Astrocyte (in vitro differentiated cells and primary cell): ENCODE results near the gene COA8. TPM values are rescaled to one million over a fixed set of nuclear protein-coding genes. Genes with fewer than 3 reads are reported as not detected.

Experiments used
- DNase-seq: peaks from one replicate; pipeline ENCODE4 v3.0.0-alpha.2; 2010; ENCODE audit warnings: low read depth
- FAIRE-seq: peaks from 2 replicates; lab custom pipeline; 2011; peaks lifted over from hg19 to GRCh38; lab: Jason Lieb, UNC
- H2AFZ ChIP-seq: 2 replicates; pipeline ENCODE4 v1.6.0; 2012; ENCODE audit warnings: low read depth, low read length, inconsistent platforms
- H3K27ac ChIP-seq: 2 replicates; pipeline ENCODE4 v1.5.1; 2011; ENCODE audit warnings: low read depth, low read length, inconsistent platforms
- H3K27me3 ChIP-seq: 2 replicates; pipeline ENCODE4 v1.6.0; 2011; ENCODE audit warnings: low read length, inconsistent platforms; ENCODE audit not compliant: insufficient read depth
- H3K36me3 ChIP-seq: 2 replicates; pipeline ENCODE4 v1.5.1; 2011; ENCODE audit warnings: low read length, inconsistent platforms; ENCODE audit not compliant: insufficient read depth
- H3K4me1 ChIP-seq: 2 replicates; pipeline ENCODE4 v1.5.1; 2011; ENCODE audit warnings: low read length, inconsistent platforms; ENCODE audit not compliant: insufficient read depth
- H3K4me2 ChIP-seq: 2 replicates; pipeline ENCODE4 v1.6.0; 2012; ENCODE audit warnings: low read length, inconsistent platforms
- H3K4me3 ChIP-seq: 2 replicates; pipeline ENCODE4 v1.5.1; 2011; ENCODE audit warnings: low read depth, mild to moderate bottlenecking, low read length, inconsistent platforms; ENCODE audit not compliant: insufficient read depth
- H3K79me2 ChIP-seq: 2 replicates; pipeline ENCODE4 v1.6.0; 2012; ENCODE audit warnings: mild to moderate bottlenecking, low read length, inconsistent platforms; ENCODE audit not compliant: insufficient read depth
- H3K9ac ChIP-seq: 2 replicates; pipeline ENCODE4 v1.6.0; 2012; ENCODE audit warnings: mild to moderate bottlenecking, low read length, inconsistent platforms
- H3K9me3 ChIP-seq: 2 replicates; pipeline ENCODE4 v1.5.1; 2012; ENCODE audit warnings: low read depth, mild to moderate bottlenecking, low read length, inconsistent platforms; ENCODE audit not compliant: insufficient read depth
- H4K20me1 ChIP-seq: 2 replicates; pipeline ENCODE4 v1.6.0; 2012; ENCODE audit warnings: low read length, inconsistent platforms; ENCODE audit not compliant: insufficient read depth
- H3K27ac Mint-ChIP-seq: one replicate; pipeline ENCODE4 v1.8.0; 2021; ENCODE audit warnings: mild to moderate bottlenecking, mixed read lengths; ENCODE audit not compliant: unreplicated experiment
- H3K27me3 Mint-ChIP-seq: one replicate; pipeline ENCODE4 v1.8.0; 2021; ENCODE audit warnings: low read depth, mixed read lengths; ENCODE audit not compliant: unreplicated experiment
- H3K36me3 Mint-ChIP-seq: one replicate; pipeline ENCODE4 v1.8.0; 2021; ENCODE audit warnings: low read depth, mixed read lengths; ENCODE audit not compliant: unreplicated experiment
- H3K4me1 Mint-ChIP-seq: one replicate; pipeline ENCODE4 v1.8.0; 2021; ENCODE audit warnings: low read depth, mixed read lengths; ENCODE audit not compliant: unreplicated experiment
- H3K4me3 Mint-ChIP-seq: one replicate; pipeline ENCODE4 v1.8.0; 2021; ENCODE audit warnings: mild to moderate bottlenecking, moderate library complexity, mixed read lengths; ENCODE audit not compliant: unreplicated experiment
- H3K9me3 Mint-ChIP-seq: one replicate; pipeline ENCODE4 v1.8.0; 2021; ENCODE audit warnings: mild to moderate bottlenecking, mixed read lengths; ENCODE audit not compliant: unreplicated experiment
- CTCF ChIP-seq: IDR thresholded peaks from 2 replicates; pipeline ENCODE4 v1.5.1; 2011; ENCODE audit warnings: low read depth, mild to moderate bottlenecking, inconsistent platforms, low read length, moderate library complexity; ENCODE audit not compliant: insufficient read depth
- EZH2 ChIP-seq: IDR thresholded peaks from 2 replicates; pipeline ENCODE4 v1.6.1; 2012; ENCODE audit warnings: mild to moderate bottlenecking, low read length, inconsistent platforms; ENCODE audit not compliant: insufficient read depth
- total RNA-seq: library from RNA; stranded (reverse); gene quantifications from 2 replicates; pipeline ENCODE4 v1.2.1, GENCODE V29; 2021

COA8 gene
- total RNA-seq, 1 donor from 2014 or later, result 56.2 TPM

GRCh38 chr14:103516426-103517173 is 46.2 kb upstream of the COA8 start:
- peak overlapping the region; percentile 27 for H3K4me3 Mint-ChIP-seq
- Histone ChIP-seq H3K4me3 (no peak overlapping the region), H3K27me3 (no peaks in the 10 kb centered on the region), H2AFZ (no peak overlapping the region), H3K27ac (no peak overlapping the region), H3K79me2 (no peaks in the 10 kb centered on the region), H3K9me3 (no peaks in the 10 kb centered on the region), H3K4me2 (no peak overlapping the region), H3K4me1 (peaks cover 34% of the 10 kb centered on the region), H3K9ac (no peak overlapping the region), H3K36me3 (no peaks in the 10 kb centered on the region), H4K20me1 (peaks cover 66% of the 10 kb centered on the region)
- H3K4me1 Mint-ChIP-seq, result peaks cover 21% of the 10 kb centered on the region
- DNase-seq (no peak), FAIRE-seq (no peak)
- H3K27me3 Mint-ChIP-seq, result no peaks in the 10 kb centered on the region
- peaks cover 11% of the 10 kb centered on the region for H3K36me3 Mint-ChIP-seq
- TF ChIP-seq EZH2 (no peak), CTCF (no peak)
- no peaks in the 10 kb centered on the region for H3K9me3 Mint-ChIP-seq
- H3K27ac Mint-ChIP-seq, result peak overlapping the region; percentile 95

GRCh38 chr14:103517174-103517566 is 45.6 kb upstream of the COA8 start:
- FAIRE-seq (no peak), DNase-seq (no peak)
- no peak overlapping the region for H3K9ac ChIP-seq
- H3K27ac Mint-ChIP-seq, result peak overlapping the region; percentile 95
- no peak overlapping the region for H3K4me2 ChIP-seq
- no peak overlapping the region for H3K27ac ChIP-seq
- H3K36me3 Mint-ChIP-seq, result peaks cover 11% of the 10 kb centered on the region
- peak overlapping the region; percentile 61 for H3K4me3 Mint-ChIP-seq
- H3K4me1 ChIP-seq, result peaks cover 37% of the 10 kb centered on the region
- H3K27me3 Mint-ChIP-seq, result no peaks in the 10 kb centered on the region
- no peaks in the 10 kb centered on the region for H3K9me3 ChIP-seq
- no peaks in the 10 kb centered on the region for H3K9me3 Mint-ChIP-seq
- H3K36me3 ChIP-seq, result no peaks in the 10 kb centered on the region
- H3K27me3 ChIP-seq, result peaks cover under 1% of the 10 kb centered on the region
- H3K4me3 ChIP-seq, result no peak overlapping the region
- peaks cover 66% of the 10 kb centered on the region for H4K20me1 ChIP-seq
- H3K4me1 Mint-ChIP-seq, result peaks cover 21% of the 10 kb centered on the region
- no peaks in the 10 kb centered on the region for H3K79me2 ChIP-seq
- TF ChIP-seq CTCF, result no peak
- TF ChIP-seq EZH2, result no peak
- no peak overlapping the region for H2AFZ ChIP-seq

GRCh38 chr14:103517721-103518421 is 44.9 kb upstream of the COA8 start:
- Histone ChIP-seq H3K79me2 (no peaks in the 10 kb centered on the region), H3K27me3 (peaks cover 3% of the 10 kb centered on the region), H3K9me3 (no peaks in the 10 kb centered on the region), H3K4me1 (peaks cover 35% of the 10 kb centered on the region), H3K9ac (no peak overlapping the region), H3K36me3 (no peaks in the 10 kb centered on the region), H4K20me1 (peaks cover 61% of the 10 kb centered on the region), H3K4me2 (no peak overlapping the region), H3K4me3 (no peak overlapping the region), H3K27ac (no peak overlapping the region), H2AFZ (no peak overlapping the region)
- H3K9me3 Mint-ChIP-seq, result no peaks in the 10 kb centered on the region
- no peak for DNase-seq
- no peak overlapping the region for H3K4me3 Mint-ChIP-seq
- H3K27ac Mint-ChIP-seq, result peak overlapping the region; percentile 95
- H3K27me3 Mint-ChIP-seq, result no peaks in the 10 kb centered on the region
- TF ChIP-seq CTCF (no peak), EZH2 (no peak)
- H3K4me1 Mint-ChIP-seq, result peaks cover 21% of the 10 kb centered on the region
- H3K36me3 Mint-ChIP-seq, result peaks cover 6% of the 10 kb centered on the region
- FAIRE-seq, result no peak
